Gastroesophageal sphincter (tissue), 4 donors: ENCODE results near the gene MARK2. TPM values are rescaled to one million over a fixed set of nuclear protein-coding genes. Genes with fewer than 3 reads are reported as not detected.

Experiments
- ATAC-seq: fragments of 150-250 bp; one replicate; pipeline ENCODE4 v1.9.1; 2016; ENCODE audit warnings: mild to moderate bottlenecking, moderate library complexity
- H3K27ac ChIP-seq, 4 donors: fragments of 200-600 bp; sonication (generic) in 3 of 4; 1 replicate in 3 of 4; 2 replicates in 1 of 4; pipeline ENCODE4 v1.5.1; 2016 to 2019
- H3K27me3 ChIP-seq: fragments of 200-600 bp; sonication (generic); one replicate; pipeline ENCODE4 v1.5.1; 2019
- H3K36me3 ChIP-seq, 2 donors: fragments of 200-600 bp; sonication (generic); one replicate each; pipeline ENCODE4 v1.5.1; 2019; ENCODE audit warnings: control low read depth in 1 of 2
- H3K4me1 ChIP-seq, 3 donors: fragments of 200-600 bp; sonication (generic); 1 replicate in 2 of 3; 2 replicates in 1 of 3; pipeline ENCODE4 v1.5.1; 2016 to 2019; ENCODE audit warnings: control low read depth in 2 of 3
- H3K4me3 ChIP-seq, 2 donors: fragments of 200-600 bp; sonication (generic); one replicate each; pipeline ENCODE4 v1.5.1; 2019; ENCODE audit warnings: mild to moderate bottlenecking in 1 of 2, moderate library complexity in 1 of 2
- H3K9me3 ChIP-seq, 3 donors: fragments of 200-600 bp; sonication (generic); one replicate each; pipeline ENCODE4 v1.5.1; 2017 to 2019; ENCODE audit warnings: control low read depth in 2 of 3
- CTCF ChIP-seq, 4 experiments: fragments of 200-600 bp in 2 of 4; fragments of 450-650 bp in 2 of 4; sonication (generic) in 1 of 4; IDR thresholded peaks; one replicate each; pipeline ENCODE4 v1.5.1; 2017 to 2019; ENCODE audit warnings: antibody characterized with exemption in 4 of 4, mild to moderate bottlenecking in 2 of 4, moderate library complexity in 2 of 4
- EP300 ChIP-seq: sonication (generic); formaldehyde crosslinking; IDR thresholded peaks from one replicate; pipeline ENCODE4 v1.6.1; 2017; ENCODE audit warnings: antibody characterized with exemption, mild to moderate bottlenecking
- POLR2A ChIP-seq, 2 donors: fragments of 450-650 bp; IDR thresholded peaks; one replicate each; pipeline ENCODE4 v1.6.1; 2017; ENCODE audit warnings: antibody characterized with exemption in 2 of 2, mild to moderate bottlenecking in 2 of 2, moderate library complexity in 1 of 2
- POLR2AphosphoS5 ChIP-seq: sonication (generic); formaldehyde crosslinking; IDR thresholded peaks from one replicate; pipeline ENCODE4 v1.6.1; 2017; ENCODE audit warnings: antibody characterized with exemption
- WGBS, 2 donors: methylation state at CpG; one replicate each; pipeline ENCODE4 v1.1.5; 2018; ENCODE audit warnings: low coverage in 1 of 2; 5-methylcytosine and 5-hydroxymethylcytosine counted together
- total RNA-seq, 4 donors: library from RNA; depleted of rRNA; stranded (reverse); fragments of >200 nt; gene quantifications; one replicate each; pipeline ENCODE4 v1.1.0, GENCODE V29; 2016

MARK2 gene
- total RNA-seq, 4 donors from 2014 or later = 17.4 to 42.5 (median 23.8) TPM

GRCh38 chr11:63875506-63876065 is 36.7 kb downstream of the MARK2 start:
- H3K9me3 ChIP-seq = no peaks in the 10 kb centered on the region
- H3K4me1 ChIP-seq = peaks cover 4 to 92% (median 45%) of the 10 kb centered on the region in 3 donors
- 45 to 100% methylated on average over 2 of the region's 8 CpGs for whole genome bisulfite sequencing, 2 donors

GRCh38 chr11:63876616-63877015 is 37.7 kb downstream of the MARK2 start:
- Histone ChIP-seq H3K4me3 (no peak overlapping the region), H3K4me1 (peaks cover 4 to 92% (median 44%) of the 10 kb centered on the region in 3 donors), H3K27ac (no peak overlapping the region), H3K27me3 (no peaks in the 10 kb centered on the region), H3K36me3 (peaks cover 0 to 3% of the 10 kb centered on the region in 2 donors), H3K9me3 (no peaks in the 10 kb centered on the region)
- ATAC-seq = no peak
- TF ChIP-seq POLR2A (IDR thresholded peaks at IDR 0.05) (no peak), CTCF (IDR thresholded peaks at IDR 0.05) (no peak), EP300 (no peak), POLR2AphosphoS5 (no peak)
- 77 to 85% methylated on average over 4 to 5 of the region's 6 CpGs for WGBS, 2 donors

More at GRCh38 chr11:63875506-63876065, 36.7 kb downstream of the MARK2 start:
- ATAC-seq = no peak
- Histone ChIP-seq H3K4me3 (no peak overlapping the region), H3K36me3 (peaks cover 0 to 3% of the 10 kb centered on the region in 2 donors), H3K27me3 (no peaks in the 10 kb centered on the region), H3K27ac (no peak overlapping the region)
- no peak for TF ChIP-seq POLR2A (IDR thresholded peaks at IDR 0.05)
- TF ChIP-seq POLR2AphosphoS5 = no peak
- no peak for TF ChIP-seq EP300

GRCh38 chr11:63877658-63878241 is 38.8 kb downstream of the MARK2 start:
- H3K4me1 ChIP-seq = peaks cover 4 to 88% (median 33%) of the 10 kb centered on the region in 3 donors
- 83 to 97% methylated on average over 4 to 5 of the region's 6 CpGs for WGBS, 2 donors
- no peaks in the 10 kb centered on the region for H3K27me3 ChIP-seq
- no peak for ATAC-seq
- no peak overlapping the region for H3K4me3 ChIP-seq
- TF ChIP-seq POLR2A (IDR thresholded peaks at IDR 0.05) (no peak), POLR2AphosphoS5 (no peak), CTCF (IDR thresholded peaks at IDR 0.05) (no peak), EP300 (no peak)
- no peak overlapping the region for H3K27ac ChIP-seq
- H3K9me3 ChIP-seq = no peaks in the 10 kb centered on the region
- H3K36me3 ChIP-seq = peaks cover 0 to 3% of the 10 kb centered on the region in 2 donors

DNA sequence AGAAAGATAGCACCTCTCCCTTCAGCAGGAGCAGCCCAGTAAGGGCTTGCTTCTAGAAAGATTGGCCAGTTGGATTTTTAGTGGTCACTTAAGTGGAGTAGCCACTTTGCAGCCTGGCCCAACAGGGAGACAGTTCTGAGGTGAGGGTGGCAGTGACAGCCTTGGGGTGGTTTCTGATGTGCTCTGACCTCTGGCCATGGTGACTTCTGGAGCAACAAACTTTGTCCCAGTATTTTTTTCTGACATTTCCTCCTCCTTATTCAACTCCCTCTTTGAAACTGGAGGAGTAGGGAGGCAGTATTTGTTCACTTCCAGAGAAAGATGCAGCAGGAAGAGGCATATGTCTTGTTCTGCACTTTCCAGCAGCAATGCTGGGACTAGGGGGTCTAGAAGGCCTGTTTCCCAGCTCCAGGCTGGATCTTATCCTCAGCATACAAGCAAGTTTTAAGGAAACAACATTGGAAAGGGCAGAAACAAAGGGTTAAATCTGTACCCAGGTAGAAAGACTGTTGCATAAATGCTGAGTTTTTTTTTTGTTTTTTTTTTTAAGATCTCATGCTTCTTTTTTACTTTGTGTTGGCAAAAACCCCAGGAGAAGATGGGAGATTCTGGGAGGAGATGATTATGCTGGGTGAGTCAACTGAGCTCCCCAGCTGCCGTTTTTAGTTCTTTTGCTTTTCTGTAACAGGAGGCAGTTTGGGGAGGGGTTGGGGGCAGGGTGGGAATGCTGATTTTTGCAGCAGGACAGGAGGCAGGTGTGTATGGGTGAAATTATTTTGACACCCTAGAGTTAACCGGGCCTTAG is 40.9 kb downstream of the MARK2 start:
- Histone ChIP-seq H3K4me1 (peaks cover 2 to 82% (median 13%) of the 10 kb centered on the region in 3 donors), H3K9me3 (no peaks in the 10 kb centered on the region), H3K36me3 (peaks cover 0 to 3% of the 10 kb centered on the region in 2 donors), H3K4me3 (no peak overlapping the region), H3K27me3 (no peaks in the 10 kb centered on the region), H3K27ac (no peak overlapping the region)
- 10 to 20% methylated on average over 2 of the region's 2 CpGs for WGBS, 2 donors
- TF ChIP-seq POLR2A (IDR thresholded peaks at IDR 0.05) (no peak), EP300 (no peak), POLR2AphosphoS5 (no peak)
- no peak for ATAC-seq

DNA sequence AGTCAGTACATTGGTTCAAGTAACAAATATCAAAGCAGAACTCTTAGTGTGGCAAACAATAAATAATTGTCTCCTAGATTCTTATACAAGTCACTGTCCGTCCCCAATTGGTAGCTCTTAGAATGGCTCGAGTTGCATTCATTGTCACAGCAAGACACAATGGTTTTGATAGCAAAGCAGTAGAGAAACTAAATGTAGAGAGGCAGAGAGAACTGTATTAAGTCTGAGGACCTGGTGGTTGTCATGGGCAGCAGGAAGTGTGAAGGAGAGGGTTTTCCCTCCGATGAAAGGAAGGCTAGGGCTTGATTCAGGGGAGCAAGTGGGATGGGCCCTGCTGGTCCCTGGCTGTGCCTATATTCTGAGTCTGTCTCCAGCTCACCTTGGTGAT is 41.5 kb downstream of the MARK2 start:
- H3K27me3 ChIP-seq = no peaks in the 10 kb centered on the region
- TF ChIP-seq EP300 (no peak), POLR2A (IDR thresholded peaks at IDR 0.05) (no peak), CTCF (IDR thresholded peaks at IDR 0.05) (no peak), POLR2AphosphoS5 (no peak)
- peaks cover 0 to 3% of the 10 kb centered on the region in 2 donors for H3K36me3 ChIP-seq
- no peaks in the 10 kb centered on the region for H3K9me3 ChIP-seq
- no peak for ATAC-seq
- peaks cover 2 to 76% (median 13%) of the 10 kb centered on the region in 3 donors for H3K4me1 ChIP-seq
- WGBS, 2 donors = 22 to 23% methylated on average over 3 of the region's 3 CpGs
- H3K4me3 ChIP-seq = no peak overlapping the region
- no peak overlapping the region for H3K27ac ChIP-seq
